A549 (cell line): ENCODE measurements around the gene PSMD1. TPM values are rescaled to one million over a fixed set of nuclear protein-coding genes. Genes with fewer than 3 reads are reported as not detected.

Experiments
- ATAC-seq, 2 experiments: fragments of 200-7000 bp in 1 of 2; fragments of >200 bp in 1 of 2; cut with Nextera tagmentation in 1 of 2; cut with Tn5 transposase in 1 of 2; 3 replicates each; pipeline versions ENCODE4 v1.8.0 to v1.9.1; 2018 to 2020; ENCODE audit warnings: mild to moderate bottlenecking in 1 of 2, moderate library complexity in 1 of 2
- CTCF ChIA-PET: fragments of 300-600 bp; sonication (Branson Sonifier 250); formaldehyde crosslinking; extraction: SDS; loops from one replicate; lab custom pipeline; 2021; ENCODE audit warnings: antibody characterized with exemption, inconsistent platforms; lab: Yijun Ruan, JAX
- POLR2A ChIA-PET: fragments of 350-600 bp; formaldehyde crosslinking; extraction: SDS; loops from one replicate; lab custom pipeline; 2021; ENCODE audit warnings: antibody characterized with exemption, inconsistent platforms; lab: Yijun Ruan, JAX
- DNase-seq, 2 experiments: peaks; one replicate each; pipeline versions ENCODE4 v3.0.0 to v3.0.0-alpha.2; 2011 to 2016; ENCODE audit warnings: low read depth in 1 of 2, low spot score in 1 of 2
- FAIRE-seq: peaks from 2 replicates; lab custom pipeline; 2011; peaks lifted over from hg19 to GRCh38; lab: Jason Lieb, UNC
- H3K27ac ChIP-seq, 2 experiments: fragments of >200 bp; sonication (Bioruptor Twin); formaldehyde crosslinking; 3 replicates each; pipeline ENCODE4 v1.5.1; 2016 to 2017
- H3K4me1 ChIP-seq: fragments of >200 bp; sonication (Bioruptor Twin); formaldehyde crosslinking; 3 replicates; pipeline ENCODE4 v1.6.1; 2016
- H3K4me2 ChIP-seq: fragments of >200 bp; sonication (Bioruptor Twin); formaldehyde crosslinking; 3 replicates; pipeline ENCODE4 v1.6.1; 2016
- H3K4me3 ChIP-seq: fragments of >200 bp; sonication (Bioruptor Twin); formaldehyde crosslinking; 3 replicates; pipeline ENCODE4 v1.5.1; 2016
- H3K9me3 ChIP-seq: fragments of >200 bp; sonication (Bioruptor Twin); formaldehyde crosslinking; 3 replicates; pipeline ENCODE4 v1.6.1; 2016
- CBX8 ChIP-seq: fragments of 200-600 bp; sonication (generic); IDR thresholded peaks from 2 replicates; pipeline ENCODE4 v1.6.1; 2016
- CHD4 ChIP-seq: fragments of 200-600 bp; sonication (generic); IDR thresholded peaks from 2 replicates; pipeline ENCODE4 v1.6.1; 2016; ENCODE audit warnings: antibody characterized with exemption, mild to moderate bottlenecking, borderline replicate concordance
- EP300 ChIP-seq, 2 experiments: fragments of >200 bp; sonication (Bioruptor Twin); formaldehyde crosslinking; IDR thresholded peaks; 2 replicates in 1 of 2; 3 replicates in 1 of 2; pipeline ENCODE4 v1.6.1; 2016 to 2017
- FOSL2 ChIP-seq, 2 experiments: fragments of 450-650 bp in 1 of 2; fragments of >200 bp in 1 of 2; sonication (Bioruptor Twin) in 1 of 2; formaldehyde crosslinking; IDR thresholded peaks; 2 replicates each; pipeline versions ENCODE4 v1.5.0 to v1.6.1; 2016 to 2020; ENCODE audit warnings: mild to moderate bottlenecking in 1 of 2, moderate library complexity in 1 of 2
- FOXS1 ChIP-seq: fragments of 250-450 bp; sonication (Bioruptor Pico); IDR thresholded peaks from 2 replicates; pipeline ENCODE4 v1.5.0; 2020; ENCODE audit warnings: mild to moderate bottlenecking, moderate library complexity
- HDAC2 ChIP-seq: fragments of 200-600 bp; sonication (generic); IDR thresholded peaks from 2 replicates; pipeline ENCODE4 v1.6.1; 2016
- KDM1A ChIP-seq: fragments of 200-600 bp; sonication (generic); IDR thresholded peaks from 2 replicates; pipeline ENCODE4 v1.6.1; 2016; ENCODE audit warnings: low read depth, mild to moderate bottlenecking
- KDM5A ChIP-seq: fragments of 200-600 bp; sonication (generic); IDR thresholded peaks from 2 replicates; pipeline ENCODE4 v1.6.1; 2016; ENCODE audit warnings: antibody characterized with exemption, mild to moderate bottlenecking
- MAFK ChIP-seq: fragments of 450-650 bp; IDR thresholded peaks from 2 replicates; pipeline ENCODE4 v1.6.1; 2014; ENCODE audit not compliant: partially characterized antibody
- NR3C1 ChIP-seq: fragments of >200 bp; sonication (Bioruptor Twin); formaldehyde crosslinking; IDR thresholded peaks from 3 replicates; pipeline ENCODE4 v1.6.1; 2017
- PHF8 ChIP-seq: fragments of 200-600 bp; sonication (generic); IDR thresholded peaks from 2 replicates; pipeline ENCODE4 v1.6.1; 2016; ENCODE audit warnings: low read depth, mild to moderate bottlenecking, antibody characterized with exemption, moderate library complexity, borderline replicate concordance
- POLR2AphosphoS2 ChIP-seq: conservative IDR thresholded peaks from 2 replicates; pipeline ENCODE4 v1.6.1; 2012; ENCODE audit warnings: low read length, improper control_type of control experiment, inconsistent platforms
- RNF2 ChIP-seq: fragments of 200-600 bp; sonication (generic); IDR thresholded peaks from 2 replicates; pipeline ENCODE4 v1.6.1; 2016; ENCODE audit warnings: low read depth, mild to moderate bottlenecking, antibody characterized with exemption, moderate library complexity, borderline replicate concordance
- ZFP36 ChIP-seq: fragments of 450-650 bp; IDR thresholded peaks from 2 replicates; pipeline ENCODE4 v1.6.1; 2014; ENCODE audit warnings: borderline replicate concordance; ENCODE audit not compliant: partially characterized antibody
- WGBS: methylation state at CpG from one replicate; pipeline ENCODE4 v1.1.6; 2017; ENCODE audit errors: missing lambda C conversion rate; 5-methylcytosine and 5-hydroxymethylcytosine counted together
- polyA plus RNA-seq, 4 experiments: library from polyadenylated mRNA; depleted of rRNA in 3 of 4; stranded (reverse); fragments of >200 nt; fragmentation: RNase III in 1 of 4; extraction: RNeasy Plus Mini Kit Qiagen cat#74134 plus additional on column Dnase treatment in 1 of 4; gene quantifications; 2 replicates in 3 of 4; 3 replicates in 1 of 4; pipeline ENCODE4 v1.2.3, GENCODE V29; 2011 to 2017
- TF ChIP-seq, protein P1 (sequence below): fragments of 150-350 bp; IDR thresholded peaks from 2 replicates; pipeline ENCODE4 v1.6.1; 2014; ENCODE audit warnings: low read depth, mild to moderate bottlenecking, low read length
- TF ChIP-seq, protein P2 (sequence below): fragments of 250-450 bp; sonication (Bioruptor Pico); IDR thresholded peaks from 2 replicates; pipeline ENCODE4 v1.5.0; 2020; ENCODE audit warnings: low read depth, mild to moderate bottlenecking, moderate library complexity

The PSMD1 gene
- polyA plus RNA-seq, 2 of the 4 experiments (the other 2 are of a cell fraction), result 122 to 248 TPM

DNA sequence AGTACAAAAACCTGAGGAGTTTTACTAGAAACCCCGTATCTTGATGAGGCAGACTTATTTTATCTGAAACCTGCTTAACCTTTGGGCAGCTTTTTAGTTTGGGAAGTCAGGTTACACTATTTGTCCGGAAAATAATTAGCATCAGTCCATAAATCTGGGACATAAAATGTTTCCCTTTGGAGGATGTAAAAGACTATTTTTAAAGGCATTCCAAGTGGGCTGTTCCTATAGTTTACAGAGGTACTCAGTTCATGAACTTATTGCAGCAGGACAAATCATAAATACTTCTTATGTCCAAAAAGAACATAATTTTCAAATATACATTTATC lies 61.9 kb downstream of the PSMD1 start:
- no peak for TF ChIP-seq KDM1A
- no peak for TF ChIP-seq HDAC2
- TF ChIP-seq ZFP36, result no peak
- no peak for TF ChIP-seq FOXS1 (CRISPR knock-in tag)
- TF ChIP-seq FOSL2 (IDR thresholded peaks at IDR 0.05), result no peak
- TF ChIP-seq FOSL2 (CRISPR knock-in tag; IDR thresholded peaks at IDR 0.05), result no peak
- TF ChIP-seq, protein P1, sequence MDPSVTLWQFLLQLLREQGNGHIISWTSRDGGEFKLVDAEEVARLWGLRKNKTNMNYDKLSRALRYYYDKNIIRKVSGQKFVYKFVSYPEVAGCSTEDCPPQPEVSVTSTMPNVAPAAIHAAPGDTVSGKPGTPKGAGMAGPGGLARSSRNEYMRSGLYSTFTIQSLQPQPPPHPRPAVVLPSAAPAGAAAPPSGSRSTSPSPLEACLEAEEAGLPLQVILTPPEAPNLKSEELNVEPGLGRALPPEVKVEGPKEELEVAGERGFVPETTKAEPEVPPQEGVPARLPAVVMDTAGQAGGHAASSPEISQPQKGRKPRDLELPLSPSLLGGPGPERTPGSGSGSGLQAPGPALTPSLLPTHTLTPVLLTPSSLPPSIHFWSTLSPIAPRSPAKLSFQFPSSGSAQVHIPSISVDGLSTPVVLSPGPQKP, result no peak
- TF ChIP-seq NR3C1, result no peak
- no peak for TF ChIP-seq PHF8
- no peak for TF ChIP-seq CHD4
- TF ChIP-seq EP300 (IDR thresholded peaks at IDR 0.05), result no peak
- TF ChIP-seq CBX8, result no peak
- TF ChIP-seq RNF2, result no peak
- H3K9me3 ChIP-seq, result no peaks in the 10 kb centered on the region
- H3K4me3 ChIP-seq, result no peak overlapping the region
- H3K27ac ChIP-seq, result no peak overlapping the region
- POLR2A ChIA-PET, result no interaction called here
- H3K4me1 ChIP-seq, result peaks cover 44% of the 10 kb centered on the region
- WGBS, result 61% methylated on average over 2 of the region's 2 CpGs
- CTCF ChIA-PET, result interaction anchor here (1.1 kb wide), 1 partner anchor 15 kb away, joined by 3 read pairs; no protein-coding TSS in a partner anchor
- no peak for FAIRE-seq
- no peak for DNase-seq
- H3K4me2 ChIP-seq, result peak overlapping the region; percentile 49
- ATAC-seq, result no peak

DNA sequence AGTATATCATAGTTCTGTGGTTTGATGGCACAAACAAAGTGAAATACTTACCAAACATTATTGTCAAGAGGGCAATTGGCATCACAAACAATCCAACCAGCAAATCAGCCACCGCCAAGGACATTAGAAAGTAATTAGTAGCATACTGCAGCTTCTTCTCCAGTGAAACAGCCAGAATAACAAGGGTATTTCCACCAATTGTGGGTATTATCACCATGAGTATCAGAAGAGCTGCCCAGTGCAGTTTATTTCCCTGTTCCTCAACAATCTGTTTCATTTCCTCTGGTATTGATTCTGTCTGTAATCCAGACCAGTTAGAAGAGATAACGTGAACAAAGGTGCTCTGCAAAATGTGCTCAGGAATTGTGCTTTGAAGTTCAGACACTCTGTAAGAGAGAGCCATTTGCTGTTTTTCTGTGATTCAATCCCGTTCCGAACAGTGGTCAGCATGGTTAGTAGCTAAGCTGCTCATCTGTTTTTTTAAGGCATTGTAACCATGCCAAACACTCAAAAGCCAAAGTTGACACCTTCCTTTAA lies 66.8 kb downstream of the PSMD1 start:
- no peak for FAIRE-seq
- peak in 1 of 2 experiments; percentile 49; a peak in 3 of 6 replicates for ATAC-seq
- peak overlapping the region; percentile 46 for H3K4me2 ChIP-seq

DNA sequence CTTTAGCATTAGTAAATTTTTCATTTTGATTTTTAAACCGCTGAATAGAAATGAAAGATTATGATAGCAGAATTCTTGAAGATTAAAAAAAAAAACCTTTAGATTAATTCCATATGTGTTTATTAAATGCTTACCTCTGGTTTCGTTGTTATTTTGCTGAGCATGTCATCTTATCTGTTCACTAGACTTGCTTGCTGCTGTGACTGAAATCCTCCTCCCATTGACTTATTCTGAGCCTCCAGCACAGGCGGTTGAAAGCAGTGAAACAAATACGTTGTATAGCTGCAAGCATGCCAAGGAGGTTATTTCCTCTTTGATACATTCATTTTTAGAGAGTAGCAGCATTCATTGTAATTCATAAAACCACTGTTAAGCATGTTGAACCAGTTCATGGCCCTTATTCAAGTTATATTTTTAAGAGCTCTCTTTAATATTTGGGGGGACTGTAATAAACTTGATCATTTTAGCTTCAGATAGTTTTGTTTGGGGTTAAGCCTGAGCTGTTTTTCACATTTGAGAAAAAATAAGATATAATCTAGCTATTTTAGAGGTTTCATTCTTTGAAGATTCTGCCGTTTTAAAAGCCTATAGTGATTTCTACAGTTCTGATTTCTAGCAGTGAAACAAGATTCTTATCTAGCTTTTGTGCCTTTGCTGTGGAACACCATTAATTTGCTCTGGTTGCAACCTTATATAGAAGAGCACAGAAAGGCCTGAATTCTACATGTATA lies 68.3 kb downstream of the PSMD1 start, which contains the start of gene HTR2B:
Gene HTR2B, minus strand, starts transcription at position 205 of the 731 bp plus-strand sequence. CDS start 1,278 bp downstream, outside the sequence.
- H3K4me2 ChIP-seq, result peak within 1 kb of the TSS; percentile 46
- no peaks in the 10 kb centered on the region for H3K9me3 ChIP-seq
- FAIRE-seq (no peak), ATAC-seq (0 out of 6 replicates have a peak, but pooled peaks of 1 of the 2 experiments have one; percentile 16), DNase-seq (peak in 1 of 2 experiments; percentile 38)
- H3K4me1 ChIP-seq, result peaks cover 95% of the 10 kb centered on the region
- no peak within 1 kb of the TSS for H3K27ac ChIP-seq
- POLR2A ChIA-PET, result no interaction called here
- CTCF ChIA-PET, result interaction anchor here (0.7 to 2.2 kb wide), 5 partner anchors 21 to 72 kb away, joined by 3 to 7 read pairs (median 5); no protein-coding TSS in a partner anchor
- TF ChIP-seq MAFK (peak; percentile 43), KDM1A (no peak)
- WGBS, result 54% methylated on average over 5 of the region's 5 CpGs
- H3K4me3 ChIP-seq, result no peak within 1 kb of the TSS

More for the DNA sequence above, 66.8 kb downstream of the PSMD1 start:
- H3K9me3 ChIP-seq, result no peaks in the 10 kb centered on the region
- DNase-seq, result no peak
- WGBS, result 74% methylated on average over 4 of the region's 4 CpGs
- H3K4me3 ChIP-seq, result no peak overlapping the region
- POLR2A ChIA-PET, result no interaction called here
- no peak for TF ChIP-seq KDM5A
- TF ChIP-seq, protein P2, sequence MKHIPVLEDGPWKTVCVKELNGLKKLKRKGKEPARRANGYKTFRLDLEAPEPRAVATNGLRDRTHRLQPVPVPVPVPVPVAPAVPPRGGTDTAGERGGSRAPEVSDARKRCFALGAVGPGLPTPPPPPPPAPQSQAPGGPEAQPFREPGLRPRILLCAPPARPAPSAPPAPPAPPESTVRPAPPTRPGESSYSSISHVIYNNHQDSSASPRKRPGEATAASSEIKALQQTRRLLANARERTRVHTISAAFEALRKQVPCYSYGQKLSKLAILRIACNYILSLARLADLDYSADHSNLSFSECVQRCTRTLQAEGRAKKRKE (CRISPR knock-in tag), result no peak
- TF ChIP-seq POLR2AphosphoS2, result no peak
- CTCF ChIA-PET, result interaction anchor here (1.2 kb wide), 1 partner anchor 19 kb away, joined by 3 read pairs; no protein-coding TSS in a partner anchor
- H3K27ac ChIP-seq, result peak overlapping the region in 1 of 2 experiments; percentile 2; a peak in 2 of 6 replicates
- peaks cover 83% of the 10 kb centered on the region for H3K4me1 ChIP-seq
